Heart right ventricle (tissue), 16 donors: Measurements from ENCODE around the gene LYSMD2. TPM values are rescaled to one million over a fixed set of nuclear protein-coding genes. Genes with fewer than 3 reads are reported as not detected.

Experiments used
- ATAC-seq, 8 donors: fragments of 200-7000 bp; cut with Tn5 transposase; one replicate each; pipeline ENCODE4 v1.9.1; 2020; ENCODE audit warnings: mild to moderate bottlenecking in 8 of 8, moderate library complexity in 8 of 8, moderate number of reproducible peaks in 1 of 8
- DNase-seq, 2 donors: peaks; one replicate each; pipeline ENCODE4 v3.0.0-alpha.2; 2020
- H3K27ac ChIP-seq, 10 donors: fragments of 200-600 bp; sonication (generic) in 2 of 10; one replicate each; pipeline versions ENCODE4 v1.5.0 to v1.8.0; 2020 to 2022; ENCODE audit warnings: mild to moderate bottlenecking in 3 of 10
- H3K27me3 ChIP-seq, 7 donors: fragments of 200-600 bp; one replicate each; pipeline ENCODE4 v1.8.0; 2021 to 2022; ENCODE audit warnings: mild to moderate bottlenecking in 2 of 7
- H3K36me3 ChIP-seq, 9 donors: fragments of 200-600 bp; sonication (generic) in 1 of 9; one replicate each; pipeline versions ENCODE4 v1.5.0 to v1.8.0; 2020 to 2022; ENCODE audit warnings: mild to moderate bottlenecking in 2 of 9
- H3K4me1 ChIP-seq, 9 donors: fragments of 200-600 bp; sonication (generic) in 1 of 9; one replicate each; pipeline versions ENCODE4 v1.5.0 to v1.8.0; 2020 to 2022; ENCODE audit warnings: mild to moderate bottlenecking in 4 of 9
- H3K4me3 ChIP-seq, 10 donors: fragments of 200-600 bp; sonication (generic) in 2 of 10; one replicate each; pipeline versions ENCODE4 v1.5.0 to v1.8.0; 2020 to 2022; ENCODE audit warnings: mild to moderate bottlenecking in 7 of 10, moderate library complexity in 2 of 10
- H3K9me3 ChIP-seq, 11 donors: fragments of 200-600 bp in 10 of 11; sonication (generic) in 2 of 11; one replicate each; pipeline versions ENCODE4 v1.5.0 to v1.8.0; 2013 to 2022; ENCODE audit warnings: mild to moderate bottlenecking in 2 of 11, control low read depth in 1 of 11, moderate library complexity in 1 of 11
- WGBS, 2 donors: extraction: QIAGEN DNeasy Blood & Tissue Kit; methylation state at CpG; one replicate each; pipeline ENCODE4 v1.1.7; 2013; ENCODE audit warnings: inconsistent platforms in 1 of 2; 5-methylcytosine and 5-hydroxymethylcytosine counted together
- intact Hi-C, 10 donors: fragments of 100-400 bp; cut with DNase I; formaldehyde crosslinking; loops; one replicate each; pipeline versions ENCODE4 v1.11.1 to v1.14.2; 2022
- polyA plus RNA-seq, 2 donors: library from polyadenylated mRNA; stranded (reverse); fragments of 200-250 nt; gene quantifications; one replicate each; pipeline ENCODE4 v1.2.3, GENCODE V29; 2013
- total RNA-seq, 10 donors: library from RNA; stranded (reverse); fragmentation: NEBNext Ultra II Directional in 3 of 10; extraction: Animal tissue kit (Norgen Biotek cat#: 25700) in 3 of 10; gene quantifications; one replicate each; pipeline versions ENCODE4 v1.2.1 to v1.2.4, GENCODE V29; 2021 to 2023
- TF ChIP-seq, protein P1 (sequence below), 9 donors: fragments of 200-600 bp; sonication (generic) in 2 of 9; IDR thresholded peaks; one replicate each; pipeline versions ENCODE4 v1.5.0 to v1.8.0; 2021 to 2022; ENCODE audit warnings: antibody characterized with exemption in 9 of 9, mild to moderate bottlenecking in 5 of 9, moderate library complexity in 1 of 9
- donor health status: Arrhythmogenic right ventricular cardiomyopathy.
- donor health status: ischemic (EF 13 %, LVEDD 7.1; RV severe dilation, severe dysfunction).
- donor health status: healthy with polysubstance abuse.
- donor health status: DM: no; HTN: yes; CAD: no.
- donor health status: DM: no; HTN: no; CAD: no.
- donor health status: ischemic (EF 25% LVEDD 6.9; RV normal size, moderate dysfunction).
- donor health status: ischemic (EF 25% LVEDD 5.7; RV mildly dilated, moderate dysfunction).
- donor health status: healthy.
- donor health status: DM: yes; HTN: yes; CAD: no.
- donor health status: Ischemic cardiomyopathy.
- donor health status: ischemic (EF 35%, LVEDD 5.7; RV mildly dilated, moderate dysfunction).
- donor health status: nonischemic (EF 11% LVEDD 7.7; RV severe dilation, severe dysfunction).
- donor health status: DM: yes; HTN: yes; CAD: no.
- donor health status: PGD.
- donor health status: ischemic (EF 29% LVEDD 5.4; RV normal size, mild dysfunction).
- donor health status: nonischemic (EF 23%, LVEDD 6.1; RV moderate dilation, normal function).

LYSMD2 gene
- total and polyA plus RNA-seq, 12 donors: 1.7 to 8.6 (median 4.2) TPM

DNA sequence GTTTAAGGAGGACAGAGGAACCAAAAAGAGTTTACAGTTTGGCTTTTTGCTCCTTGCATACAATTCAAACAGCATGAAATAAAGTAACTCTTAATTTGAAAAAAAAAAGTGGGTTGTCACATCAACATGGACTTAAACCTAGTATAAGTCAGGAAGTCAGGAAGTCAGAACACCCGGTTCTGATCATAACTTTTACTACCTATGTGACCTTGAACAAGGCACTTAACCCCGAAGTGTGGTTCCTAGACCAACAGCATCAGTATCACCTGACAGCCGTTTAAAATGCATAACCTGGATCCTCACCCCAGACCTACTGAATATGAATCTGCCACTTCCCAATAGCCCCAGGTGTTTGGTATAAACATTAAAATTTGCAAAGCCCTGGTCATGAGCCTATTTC lies 18.7 kb downstream of the LYSMD2 start:
- peaks cover 0 to 27% (median 0%) of the 10 kb centered on the region in 9 donors for H3K36me3 ChIP-seq
- TF ChIP-seq, protein P1, sequence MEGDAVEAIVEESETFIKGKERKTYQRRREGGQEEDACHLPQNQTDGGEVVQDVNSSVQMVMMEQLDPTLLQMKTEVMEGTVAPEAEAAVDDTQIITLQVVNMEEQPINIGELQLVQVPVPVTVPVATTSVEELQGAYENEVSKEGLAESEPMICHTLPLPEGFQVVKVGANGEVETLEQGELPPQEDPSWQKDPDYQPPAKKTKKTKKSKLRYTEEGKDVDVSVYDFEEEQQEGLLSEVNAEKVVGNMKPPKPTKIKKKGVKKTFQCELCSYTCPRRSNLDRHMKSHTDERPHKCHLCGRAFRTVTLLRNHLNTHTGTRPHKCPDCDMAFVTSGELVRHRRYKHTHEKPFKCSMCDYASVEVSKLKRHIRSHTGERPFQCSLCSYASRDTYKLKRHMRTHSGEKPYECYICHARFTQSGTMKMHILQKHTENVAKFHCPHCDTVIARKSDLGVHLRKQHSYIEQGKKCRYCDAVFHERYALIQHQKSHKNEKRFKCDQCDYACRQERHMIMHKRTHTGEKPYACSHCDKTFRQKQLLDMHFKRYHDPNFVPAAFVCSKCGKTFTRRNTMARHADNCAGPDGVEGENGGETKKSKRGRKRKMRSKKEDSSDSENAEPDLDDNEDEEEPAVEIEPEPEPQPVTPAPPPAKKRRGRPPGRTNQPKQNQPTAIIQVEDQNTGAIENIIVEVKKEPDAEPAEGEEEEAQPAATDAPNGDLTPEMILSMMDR (IDR thresholded peaks at IDR 0.05): no peak
- H3K4me1 ChIP-seq: peaks cover 0 to 19% (median 12%) of the 10 kb centered on the region in 9 donors
- H3K9me3 ChIP-seq: no peaks in the 10 kb centered on the region
- H3K27me3 ChIP-seq: no peaks in the 10 kb centered on the region
- 81 to 88% methylated on average over 3 of the region's 3 CpGs for WGBS, 2 donors
- intact Hi-C loops: no loop called here
- H3K4me3 ChIP-seq: no peak overlapping the region
- no peak overlapping the region for H3K27ac ChIP-seq
- no peak for ATAC-seq
- no peak for DNase-seq

DNA sequence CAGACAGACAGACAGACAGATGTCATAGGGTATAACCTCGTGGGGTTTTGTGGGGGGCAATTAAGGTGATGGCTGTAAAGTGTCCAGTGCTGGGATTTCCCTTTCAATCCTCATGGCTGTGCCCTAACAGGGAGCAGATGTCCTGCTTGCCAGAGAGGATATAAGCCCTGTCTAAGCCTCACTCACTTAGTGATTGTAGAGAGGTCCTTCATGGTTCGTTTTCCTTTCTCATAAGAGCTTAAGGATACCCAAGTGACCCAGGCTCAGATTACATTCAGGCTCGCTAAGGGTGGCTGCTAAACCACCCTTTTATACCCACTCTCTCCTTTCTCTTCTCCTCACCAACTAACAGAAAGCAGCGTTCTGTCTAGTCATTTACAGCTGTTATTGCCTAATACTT lies 19.2 kb downstream of the LYSMD2 start:
- peaks cover 0 to 19% (median 12%) of the 10 kb centered on the region in 9 donors for H3K4me1 ChIP-seq
- no peak for ATAC-seq
- no peak for DNase-seq
- 64 to 66% methylated on average over 4 of the region's 4 CpGs for WGBS, 2 donors
- H3K4me3 ChIP-seq: no peak overlapping the region
- H3K9me3 ChIP-seq: no peaks in the 10 kb centered on the region
- H3K27ac ChIP-seq: no peak overlapping the region
- intact Hi-C loops: no loop called here
- no peaks in the 10 kb centered on the region for H3K27me3 ChIP-seq
- TF ChIP-seq, protein P1 (IDR thresholded peaks at IDR 0.05): no peak
- peaks cover 0 to 23% (median 0%) of the 10 kb centered on the region in 9 donors for H3K36me3 ChIP-seq

DNA sequence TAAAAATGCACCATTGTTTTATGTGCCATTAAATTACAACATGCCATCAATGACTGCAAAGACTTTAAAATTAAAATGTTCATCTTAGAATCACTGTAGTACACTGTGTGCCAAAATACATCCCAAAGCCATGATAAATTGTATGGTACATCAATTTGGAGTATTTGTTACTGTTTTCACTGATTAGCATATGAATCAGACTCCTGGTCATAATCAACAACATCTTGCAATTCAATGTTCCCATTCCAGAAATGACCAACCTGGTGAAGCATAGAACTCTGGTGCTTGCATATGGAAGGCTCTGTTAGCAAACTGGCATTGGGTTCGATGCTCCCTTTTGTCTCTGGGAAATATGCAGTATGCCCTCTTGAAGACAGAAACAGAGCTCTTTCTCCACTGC lies 22.5 kb downstream of the LYSMD2 start:
- H3K27ac ChIP-seq: no peak overlapping the region
- H3K9me3 ChIP-seq: no peaks in the 10 kb centered on the region
- H3K27me3 ChIP-seq: no peaks in the 10 kb centered on the region
- intact Hi-C loops: no loop called here
- no peaks in the 10 kb centered on the region for H3K4me1 ChIP-seq
- no peak for ATAC-seq
- TF ChIP-seq, protein P1 (IDR thresholded peaks at IDR 0.05): no peak
- H3K36me3 ChIP-seq: no peaks in the 10 kb centered on the region
- no peak overlapping the region for H3K4me3 ChIP-seq
- DNase-seq: no peak
- WGBS, 2 donors: 90 to 96% methylated on average over 1 of the region's 1 CpG

DNA sequence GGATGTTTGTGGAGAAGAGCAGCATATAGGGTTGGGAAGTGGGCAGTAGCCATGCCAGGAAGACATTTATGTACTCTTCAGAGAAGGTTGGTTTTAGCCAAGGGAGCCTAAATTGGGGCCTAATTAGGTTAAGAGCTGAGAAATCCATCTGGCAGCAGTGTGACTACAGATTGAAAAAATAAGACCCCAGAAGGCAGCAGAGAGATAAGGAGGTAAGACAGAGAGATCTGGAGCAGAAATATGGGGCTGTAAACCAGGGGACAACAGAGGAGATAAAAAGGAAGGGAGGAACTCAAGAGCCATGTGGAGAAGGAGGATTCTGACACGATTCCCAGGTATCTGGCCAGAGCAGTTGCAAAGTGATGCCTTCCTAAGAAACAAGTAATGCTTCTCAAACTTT lies 23.3 kb downstream of the LYSMD2 start:
- no peaks in the 10 kb centered on the region for H3K9me3 ChIP-seq
- 72 to 82% methylated on average over 1 of the region's 1 CpG for whole genome bisulfite sequencing, 2 donors
- no peaks in the 10 kb centered on the region for H3K4me1 ChIP-seq
- H3K27ac ChIP-seq: no peak overlapping the region
- TF ChIP-seq, protein P1 (IDR thresholded peaks at IDR 0.05): no peak
- DNase-seq (no peak), ATAC-seq (no peak)
- intact Hi-C loops: no loop called here
- H3K36me3 ChIP-seq: no peaks in the 10 kb centered on the region
- H3K4me3 ChIP-seq: no peak overlapping the region
- no peaks in the 10 kb centered on the region for H3K27me3 ChIP-seq
